HCT116 (cell line): ENCODE data around the gene C11orf58.

ENCODE experiments used
- CTCF ChIP-seq, 3 experiments: fragments of 200-600 bp in 1 of 3; sonication (generic) in 1 of 3; IDR thresholded peaks in 2 of 3; conservative IDR thresholded peaks in 1 of 3; 2 replicates each; pipeline ENCODE4 v1.5.1; 2012 to 2017; ENCODE audit warnings: low read depth in 2 of 3, low read length in 2 of 3, antibody characterized with exemption in 1 of 3, borderline replicate concordance in 1 of 3, control low read depth in 1 of 3, mild to moderate bottlenecking in 1 of 3, mixed read lengths in 1 of 3, mixed run types in 1 of 3, moderate library complexity in 1 of 3; ENCODE audit not compliant: insufficient read depth in 1 of 3
- EZH2 ChIP-seq: fragments of 200-600 bp; sonication (generic); IDR thresholded peaks from 2 replicates; pipeline ENCODE4 v1.6.1; 2017; ENCODE audit warnings: antibody characterized with exemption, mixed run types
- YY1 ChIP-seq: IDR thresholded peaks from 2 replicates; pipeline ENCODE4 v1.6.1; 2011; ENCODE audit warnings: low read length, low read depth, moderate library complexity, mild to moderate bottlenecking; ENCODE audit not compliant: insufficient replicate concordance; ENCODE audit errors: extremely low read depth

GRCh38 chr11:16779436-16779835, 41.0 kb downstream of the C11orf58 start:
- TF ChIP-seq YY1 (no peak), CTCF (IDR thresholded peaks at IDR 0.05 in 2 of 3, conservative IDR thresholded peaks at IDR 0.05 in 1 of 3; ENCODE audit: borderline replicate concordance in 1 of 3, insufficient read depth in 1 of 3, low read depth in 2 of 3, low read length in 2 of 3) (no peak), EZH2 (no peak)
